ENCODE measurements around the gene CX3CL1.
"Not testable (repeated sequence)": the region's sequence is repeated elsewhere in the genome, so short reads cannot be mapped to it uniquely, and the experiment has no call there.

The CX3CL1 gene

DNA sequence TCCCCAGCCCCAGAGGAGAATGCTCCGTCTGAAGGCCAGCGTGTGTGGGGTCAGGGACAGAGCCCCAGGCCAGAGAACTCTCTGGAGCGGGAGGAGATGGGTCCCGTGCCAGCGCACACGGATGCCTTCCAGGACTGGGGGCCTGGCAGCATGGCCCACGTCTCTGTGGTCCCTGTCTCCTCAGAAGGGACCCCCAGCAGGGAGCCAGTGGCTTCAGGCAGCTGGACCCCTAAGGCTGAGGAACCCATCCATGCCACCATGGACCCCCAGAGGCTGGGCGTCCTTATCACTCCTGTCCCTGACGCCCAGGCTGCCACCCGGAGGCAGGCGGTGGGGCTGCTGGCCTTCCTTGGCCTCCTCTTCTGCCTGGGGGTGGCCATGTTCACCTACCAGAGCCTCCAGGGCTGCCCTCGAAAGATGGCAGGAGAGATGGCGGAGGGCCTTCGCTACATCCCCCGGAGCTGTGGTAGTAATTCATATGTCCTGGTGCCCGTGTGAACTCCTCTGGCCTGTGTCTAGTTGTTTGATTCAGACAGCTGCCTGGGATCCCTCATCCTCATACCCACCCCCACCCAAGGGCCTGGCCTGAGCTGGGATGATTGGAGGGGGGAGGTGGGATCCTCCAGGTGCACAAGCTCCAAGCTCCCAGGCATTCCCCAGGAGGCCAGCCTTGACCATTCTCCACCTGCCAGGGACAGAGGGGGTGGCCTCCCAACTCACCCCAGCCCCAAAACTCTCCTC lies 10.4 kb downstream of the CX3CL1 start:
- DNase-seq (ENCODE audit: low spot score) = no peak
- no peak for FAIRE-seq

DNA sequence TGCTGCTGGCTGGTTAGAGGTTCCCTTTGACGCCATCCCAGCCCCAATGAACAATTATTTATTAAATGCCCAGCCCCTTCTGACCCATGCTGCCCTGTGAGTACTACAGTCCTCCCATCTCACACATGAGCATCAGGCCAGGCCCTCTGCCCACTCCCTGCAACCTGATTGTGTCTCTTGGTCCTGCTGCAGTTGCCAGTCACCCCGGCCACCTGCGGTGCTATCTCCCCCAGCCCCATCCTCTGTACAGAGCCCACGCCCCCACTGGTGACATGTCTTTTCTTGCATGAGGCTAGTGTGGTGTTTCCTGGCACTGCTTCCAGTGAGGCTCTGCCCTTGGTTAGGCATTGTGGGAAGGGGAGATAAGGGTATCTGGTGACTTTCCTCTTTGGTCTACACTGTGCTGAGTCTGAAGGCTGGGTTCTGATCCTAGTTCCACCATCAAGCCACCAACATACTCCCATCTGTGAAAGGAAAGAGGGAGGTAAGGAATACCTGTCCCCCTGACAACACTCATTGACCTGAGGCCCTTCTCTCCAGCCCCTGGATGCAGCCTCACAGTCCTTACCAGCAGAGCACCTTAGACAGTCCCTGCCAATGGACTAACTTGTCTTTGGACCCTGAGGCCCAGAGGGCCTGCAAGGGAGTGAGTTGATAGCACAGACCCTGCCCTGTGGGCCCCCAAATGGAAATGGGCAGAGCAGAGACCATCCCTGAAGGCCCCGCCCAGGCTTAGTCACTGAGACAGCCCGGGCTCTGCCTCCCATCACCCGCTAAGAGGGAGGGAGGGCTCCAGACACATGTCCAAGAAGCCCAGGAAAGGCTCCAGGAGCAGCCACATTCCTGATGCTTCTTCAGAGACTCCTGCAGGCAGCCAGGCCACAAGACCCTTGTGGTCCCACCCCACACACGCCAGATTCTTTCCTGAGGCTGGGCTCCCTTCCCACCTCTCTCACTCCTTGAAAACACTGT lies 11.3 kb downstream of the CX3CL1 start:
- FAIRE-seq (no peak), DNase-seq (ENCODE audit: low spot score) (peak; percentile 65)

DNA sequence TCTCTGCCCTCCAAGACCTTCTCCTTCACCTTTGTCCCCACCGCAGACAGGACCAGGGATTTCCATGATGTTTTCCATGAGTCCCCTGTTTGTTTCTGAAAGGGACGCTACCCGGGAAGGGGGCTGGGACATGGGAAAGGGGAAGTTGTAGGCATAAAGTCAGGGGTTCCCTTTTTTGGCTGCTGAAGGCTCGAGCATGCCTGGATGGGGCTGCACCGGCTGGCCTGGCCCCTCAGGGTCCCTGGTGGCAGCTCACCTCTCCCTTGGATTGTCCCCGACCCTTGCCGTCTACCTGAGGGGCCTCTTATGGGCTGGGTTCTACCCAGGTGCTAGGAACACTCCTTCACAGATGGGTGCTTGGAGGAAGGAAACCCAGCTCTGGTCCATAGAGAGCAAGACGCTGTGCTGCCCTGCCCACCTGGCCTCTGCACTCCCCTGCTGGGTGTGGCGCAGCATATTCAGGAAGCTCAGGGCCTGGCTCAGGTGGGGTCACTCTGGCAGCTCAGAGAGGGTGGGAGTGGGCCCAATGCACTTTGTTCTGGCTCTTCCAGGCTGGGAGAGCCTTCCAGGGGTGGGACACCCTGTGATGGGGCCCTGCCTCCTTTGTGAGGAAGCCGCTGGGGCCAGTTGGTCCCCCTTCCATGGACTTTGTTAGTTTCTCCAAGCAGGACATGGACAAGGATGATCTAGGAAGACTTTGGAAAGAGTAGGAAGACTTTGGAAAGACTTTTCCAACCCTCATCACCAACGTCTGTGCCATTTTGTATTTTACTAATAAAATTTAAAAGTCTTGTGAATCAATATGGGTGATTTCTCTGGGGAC lies 12.2 kb downstream of the CX3CL1 start:
- no peak for DNase-seq (ENCODE audit: low spot score)
- no peak for FAIRE-seq

DNA sequence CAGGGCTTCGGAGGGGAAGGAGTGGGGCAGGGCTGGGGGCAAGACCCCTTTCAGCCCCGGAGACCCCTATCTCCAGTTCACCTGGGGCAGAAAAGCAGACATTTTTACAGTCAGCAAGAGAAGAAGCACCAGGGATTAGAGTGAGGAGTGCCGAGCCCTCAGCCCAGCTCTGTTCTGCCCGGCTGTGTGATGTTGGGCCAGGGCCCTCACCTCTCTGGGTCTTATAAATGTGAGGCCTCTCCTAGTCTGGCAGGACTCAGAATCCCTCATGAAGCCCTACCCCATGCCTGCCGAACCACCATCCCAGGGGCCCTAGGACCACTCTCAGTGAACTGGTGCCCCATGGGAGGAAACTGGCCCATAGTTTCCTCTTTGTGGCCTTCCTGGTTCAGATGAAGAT lies 12.8 kb downstream of the CX3CL1 start:
- no peak for DNase-seq (ENCODE audit: low spot score)
- no peak for FAIRE-seq

DNA sequence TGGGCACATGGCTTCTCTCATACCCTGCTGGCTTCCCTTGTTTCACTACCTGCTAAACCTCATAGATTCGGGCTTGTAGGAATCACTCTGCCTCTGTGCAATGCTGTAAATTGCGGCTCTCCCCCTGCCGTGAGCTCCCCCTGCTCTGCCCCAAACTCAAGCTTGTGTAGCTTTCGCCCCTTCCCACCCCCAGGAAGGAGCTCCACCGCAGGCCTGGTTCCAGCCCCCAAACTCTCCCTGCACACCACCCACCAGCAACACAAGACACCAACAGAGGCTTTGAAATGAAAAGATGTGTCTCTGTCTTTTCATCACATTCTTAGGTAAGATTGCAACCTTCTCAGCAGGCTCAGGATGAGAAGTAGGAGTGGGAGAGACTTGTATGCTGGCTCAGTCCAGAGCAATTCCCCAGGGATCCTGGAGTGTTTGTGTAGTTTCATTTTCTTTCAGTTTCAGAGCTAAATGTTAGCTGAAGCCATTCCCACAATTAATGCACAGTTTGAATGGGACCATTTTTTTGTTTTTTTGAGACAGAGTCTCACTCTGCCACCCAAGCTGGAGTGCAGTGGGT lies 14.2 kb downstream of the CX3CL1 start:
- FAIRE-seq (no peak), DNase-seq (ENCODE audit: low spot score) (no peak)

DNA sequence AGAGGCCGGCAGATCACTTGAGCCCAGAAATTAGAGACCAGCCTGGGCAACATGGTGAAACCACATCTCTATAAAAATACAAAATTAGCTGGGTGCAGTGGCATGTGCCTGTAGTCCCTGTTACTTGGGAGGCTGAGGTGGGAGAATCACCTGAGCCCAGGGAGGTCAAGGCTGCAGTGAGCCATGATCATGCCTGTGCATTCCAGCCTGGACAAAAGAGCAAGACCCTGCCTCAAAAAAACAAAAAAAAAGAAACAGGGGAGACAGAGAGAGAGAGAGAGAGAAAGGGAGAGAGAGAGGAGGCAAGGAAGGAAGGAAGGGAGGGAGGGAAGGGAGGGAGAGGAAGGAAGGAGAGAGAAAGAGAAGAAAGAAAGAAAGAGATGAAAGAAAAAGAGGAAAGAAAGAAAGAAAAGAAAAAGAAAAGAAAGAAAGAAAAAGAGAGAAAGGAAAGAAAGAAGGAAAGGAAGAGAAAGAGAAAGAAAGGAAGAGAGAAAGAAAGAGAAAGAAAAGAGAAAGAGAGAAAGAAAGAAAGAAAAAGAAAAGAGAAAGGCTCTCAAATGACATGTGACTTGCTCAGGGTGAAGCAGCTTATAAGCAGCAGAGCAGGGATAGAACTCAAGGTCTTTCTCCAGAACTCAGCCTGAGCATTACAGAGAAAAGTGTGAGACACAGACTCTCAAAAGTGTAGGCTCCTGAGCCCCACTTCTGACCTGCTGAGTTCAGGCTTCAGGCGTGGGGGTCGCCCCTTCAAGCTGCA lies 15.5 kb downstream of the CX3CL1 start:
- no peak for DNase-seq (ENCODE audit: low spot score)
- no peak for FAIRE-seq

DNA sequence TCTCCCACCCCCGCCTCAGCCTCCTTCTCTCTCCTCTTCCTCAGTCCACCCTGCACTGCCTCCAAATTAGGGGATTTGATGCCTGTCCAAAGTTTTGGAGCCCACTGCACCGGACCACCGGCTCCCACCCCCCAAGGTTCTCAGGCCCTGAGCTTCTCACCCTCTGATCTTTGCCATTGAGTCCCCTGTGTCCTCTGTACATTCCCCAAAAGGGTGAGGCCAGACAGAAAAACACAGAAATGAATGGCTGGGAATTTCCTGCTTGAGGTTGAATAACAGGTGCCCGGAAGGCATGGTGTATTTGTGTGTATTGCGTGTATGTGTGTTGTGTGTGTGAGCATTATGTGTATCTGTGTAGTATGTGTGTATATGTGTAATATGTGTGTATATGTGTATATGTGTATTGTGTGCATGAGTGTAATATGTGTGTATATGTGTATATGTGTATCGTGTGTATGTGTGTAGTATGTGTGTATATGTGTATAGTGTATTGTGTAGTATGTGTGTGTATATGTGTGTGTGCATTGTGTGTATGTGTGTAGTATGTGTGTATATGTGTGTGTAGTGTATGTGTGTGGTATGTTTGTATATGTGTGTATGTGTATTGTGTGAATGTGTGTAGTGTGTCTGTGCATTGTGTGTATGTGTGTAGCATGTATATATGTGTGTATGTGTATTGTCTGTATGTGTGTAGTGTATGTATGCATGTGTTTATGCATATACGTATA lies 16.2 kb downstream of the CX3CL1 start:
- FAIRE-seq (no peak), DNase-seq (ENCODE audit: low spot score) (no peak)

DNA sequence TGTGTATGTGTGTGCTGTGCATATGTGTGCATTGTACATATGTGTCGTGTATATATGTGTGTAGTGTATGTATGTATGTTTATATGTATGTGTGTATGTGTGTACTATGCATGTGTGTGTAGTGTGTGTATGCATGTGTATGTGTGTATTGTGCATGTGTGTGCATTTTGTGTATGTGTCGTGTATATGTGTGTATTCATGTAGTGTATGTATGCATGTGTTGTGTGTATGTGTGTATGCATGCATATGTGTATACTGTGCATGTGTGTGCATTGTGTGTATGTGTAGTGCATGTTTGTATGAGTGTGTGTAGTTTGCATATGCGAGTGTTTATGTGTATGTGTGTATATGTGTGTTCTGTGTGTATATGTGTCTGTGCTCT lies 16.8 kb downstream of the CX3CL1 start:
- no peak for DNase-seq (ENCODE audit: low spot score)
- peak; percentile 99 for FAIRE-seq

DNA sequence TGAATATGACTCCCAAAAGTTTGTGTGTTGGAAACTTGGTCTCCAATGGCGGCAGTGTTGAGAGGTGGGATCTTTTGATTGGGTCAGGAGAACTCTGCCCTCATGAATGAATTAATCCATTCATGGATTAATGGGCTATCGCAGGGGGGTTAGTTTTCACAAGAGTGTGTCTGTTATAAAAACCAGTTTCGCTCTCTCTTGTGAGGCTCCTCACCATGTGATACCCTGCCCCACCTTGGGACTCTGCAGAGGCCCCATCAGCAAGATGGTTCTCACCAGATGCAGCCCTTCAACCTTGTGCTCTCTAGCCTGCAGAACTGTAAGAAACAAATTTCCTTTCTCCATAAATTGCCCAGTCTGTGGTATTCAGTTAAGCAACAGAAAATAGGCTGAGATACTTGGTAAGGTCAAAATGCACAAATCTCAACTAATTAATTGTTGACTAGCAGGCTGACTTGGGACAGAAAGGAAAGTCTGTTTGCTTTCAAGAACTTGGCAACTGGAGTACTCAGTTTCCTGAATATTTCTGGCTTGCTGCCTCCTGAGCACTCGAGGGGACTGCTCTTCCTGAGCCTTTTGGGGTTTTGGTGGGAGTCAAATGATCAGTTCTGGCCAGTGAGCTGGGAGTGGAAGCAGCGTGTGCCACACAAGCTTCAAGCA lies 18.5 kb downstream of the CX3CL1 start:
- DNase-seq (ENCODE audit: low spot score) = no peak
- FAIRE-seq = no peak

DNA sequence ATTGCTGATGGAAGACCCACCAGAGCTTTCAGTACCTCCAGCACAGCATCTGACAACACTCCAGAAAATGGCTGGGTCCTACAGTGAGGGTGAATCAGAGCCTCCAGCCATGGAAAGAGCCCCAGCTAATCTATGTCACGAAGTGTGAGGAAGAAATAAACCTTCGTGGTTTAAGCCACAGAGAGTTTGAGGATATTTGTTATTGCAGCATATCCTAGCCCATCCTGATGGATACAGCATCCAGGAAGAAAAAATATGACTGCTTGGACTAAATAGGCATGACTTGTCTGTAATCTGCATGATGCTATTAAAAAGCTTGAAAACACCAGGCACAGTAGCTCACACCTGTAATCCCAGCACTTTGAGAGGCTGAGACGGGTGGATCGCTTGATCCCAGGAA lies 19.0 kb downstream of the CX3CL1 start:
- FAIRE-seq (no peak), DNase-seq (ENCODE audit: low spot score) (no peak)

DNA sequence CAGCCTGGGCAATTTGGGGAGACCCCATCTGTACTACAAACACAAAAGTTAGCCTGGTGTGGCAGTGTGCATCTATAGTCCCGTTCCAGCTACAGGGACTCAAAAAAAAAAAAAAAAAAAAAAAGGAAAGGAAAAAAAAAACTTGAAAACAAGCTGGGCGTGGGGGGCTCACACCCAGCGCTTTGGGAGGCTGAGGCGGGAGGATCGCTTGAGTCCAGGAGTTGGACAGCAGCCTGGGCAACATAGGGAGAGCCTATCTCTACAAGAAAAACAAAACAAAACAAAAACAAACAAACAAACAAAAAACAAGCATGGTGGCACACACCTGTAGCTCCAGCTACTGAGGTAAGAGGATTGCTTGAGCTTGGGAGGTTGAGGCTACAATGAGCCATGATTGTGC lies 19.4 kb downstream of the CX3CL1 start:
- DNase-seq (ENCODE audit: low spot score) (no peak), FAIRE-seq (no peak)

DNA sequence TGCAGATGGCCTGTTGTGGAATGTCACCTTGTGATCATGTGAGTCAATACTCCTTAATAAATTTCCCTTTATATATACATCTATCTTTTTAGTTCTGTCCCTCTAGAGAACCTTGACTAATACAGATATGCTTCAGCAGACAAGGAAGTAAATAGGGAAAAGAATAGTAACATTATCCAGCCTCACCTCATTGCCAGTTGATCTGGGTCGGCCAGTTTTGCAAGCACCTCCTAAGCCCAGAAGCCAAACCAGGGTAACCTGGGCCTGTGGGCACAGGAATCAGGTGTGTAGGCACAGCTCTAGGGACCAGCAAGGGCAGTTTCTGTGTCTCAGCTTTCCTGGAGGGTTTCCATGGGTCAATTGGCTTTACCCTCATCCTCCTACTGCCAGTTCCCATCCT lies 20.4 kb downstream of the CX3CL1 start:
- no peak for DNase-seq (ENCODE audit: low spot score)
- no peak for FAIRE-seq

DNA sequence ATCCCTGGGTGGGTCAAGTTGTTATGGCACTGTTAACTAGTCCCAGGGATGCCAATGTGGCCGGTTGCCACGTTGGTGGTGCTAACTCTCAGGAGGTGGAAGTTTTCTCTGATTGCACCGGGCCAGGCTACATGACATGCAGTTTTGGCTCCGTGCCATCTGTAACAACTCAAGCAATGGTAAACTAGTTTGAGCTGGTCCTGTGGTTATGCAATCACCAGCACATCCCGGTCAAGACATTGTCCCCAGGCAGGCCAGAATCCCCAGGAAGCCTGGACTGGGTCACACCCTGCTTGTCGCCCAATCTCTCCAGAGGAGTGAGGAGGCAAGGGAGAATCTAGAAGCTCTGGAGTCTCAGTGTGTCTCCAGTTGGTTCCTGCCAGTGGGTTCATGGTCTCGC lies 22.2 kb downstream of the CX3CL1 start:
- FAIRE-seq = peak; percentile 27
- no peak for DNase-seq (ENCODE audit: low spot score)

DNA sequence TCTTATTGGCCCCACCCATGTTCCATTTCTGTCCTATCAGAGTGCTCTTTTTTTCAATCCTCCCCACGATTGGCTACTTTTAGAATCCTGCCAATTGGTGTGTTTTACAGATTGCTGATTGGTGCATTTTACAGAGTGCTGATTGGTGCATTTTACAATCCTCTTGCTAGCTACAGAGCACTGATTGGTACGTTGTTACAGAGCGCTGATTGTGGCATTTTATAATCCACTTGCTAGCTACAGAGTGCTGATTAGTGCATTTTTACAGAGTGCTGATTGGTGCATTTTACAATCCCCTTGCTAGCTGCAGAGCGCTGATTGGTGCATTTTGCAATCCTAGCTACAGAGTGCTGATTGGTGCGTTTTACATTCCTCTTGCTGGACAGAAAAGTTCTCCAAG lies 22.7 kb downstream of the CX3CL1 start:
- FAIRE-seq = no peak
- DNase-seq (ENCODE audit: low spot score) = no peak

DNA sequence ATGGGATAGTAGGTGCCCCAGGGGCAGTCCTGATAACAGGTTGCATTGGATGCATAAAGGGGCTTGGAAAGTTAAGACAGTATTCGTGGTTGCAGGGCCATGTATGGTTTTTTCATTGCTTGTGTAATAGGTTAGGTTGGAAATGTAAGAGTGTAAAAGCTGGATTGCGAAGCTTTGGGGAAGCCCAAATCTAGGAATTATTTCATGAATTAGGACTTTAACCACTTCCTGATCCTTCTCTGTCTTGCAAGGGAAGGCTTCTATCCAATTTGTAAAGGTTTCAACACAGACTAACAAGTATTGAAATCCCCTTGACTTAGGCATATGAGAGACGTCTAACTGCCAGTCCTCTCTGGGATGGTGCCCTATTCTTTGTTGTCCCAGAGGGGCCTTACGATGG lies 24.5 kb downstream of the CX3CL1 start:
- no peak for DNase-seq (ENCODE audit: low spot score)
- no peak for FAIRE-seq

DNA sequence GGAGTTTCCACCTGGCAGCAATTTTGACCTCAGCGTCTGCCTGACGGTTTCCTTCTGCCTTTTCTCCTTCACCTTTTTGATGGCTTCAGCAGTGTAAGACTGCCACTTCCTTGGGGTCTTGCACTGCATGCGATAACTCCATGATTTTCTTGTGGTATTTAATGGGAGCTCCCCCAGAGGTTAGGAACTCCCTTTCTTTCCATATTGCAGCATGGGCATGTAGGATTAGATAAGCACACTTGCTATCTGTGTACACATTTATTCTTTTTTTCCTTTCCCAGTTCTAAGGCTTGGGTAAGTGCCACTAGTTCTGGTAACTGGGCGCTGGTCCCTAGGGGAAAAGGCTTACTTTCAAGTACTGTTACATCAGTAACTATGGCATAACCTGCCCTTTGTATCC lies 25.2 kb downstream of the CX3CL1 start:
- FAIRE-seq; DNase-seq (ENCODE audit: low spot score): not testable (repeated sequence)

DNA sequence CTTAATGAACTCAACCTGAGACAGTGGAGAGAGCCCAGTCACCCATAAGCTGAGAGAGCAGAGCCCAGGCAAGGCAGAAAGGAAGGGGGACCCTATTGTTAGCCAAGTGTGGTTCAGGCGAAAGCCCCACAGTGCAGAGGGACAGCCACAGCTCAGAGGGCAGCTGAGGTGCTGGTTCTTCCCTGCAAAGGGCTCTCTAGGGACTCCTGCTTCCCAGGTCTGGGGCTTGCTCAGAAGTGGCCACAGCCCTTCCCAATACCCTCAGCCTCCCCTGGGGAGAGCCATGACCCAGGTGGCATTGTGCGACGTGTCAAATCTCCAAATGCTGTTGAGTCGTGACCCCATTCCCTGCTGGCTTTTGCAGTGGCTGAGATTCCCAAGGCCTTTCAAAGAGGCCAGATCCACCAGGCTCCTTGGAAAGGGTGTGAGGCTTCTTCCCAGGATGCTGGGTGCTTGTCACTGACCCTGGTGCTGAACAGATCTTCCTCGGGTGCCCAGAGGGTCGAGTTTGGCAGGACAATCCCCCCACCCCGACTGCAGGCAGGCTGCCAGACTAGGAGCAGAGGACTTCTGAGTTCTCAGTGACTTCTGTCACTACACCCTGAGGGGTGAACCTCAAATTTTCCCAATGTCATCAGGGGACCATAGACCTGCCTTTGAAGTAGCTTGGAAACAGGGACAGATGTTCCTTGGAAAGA lies 29.8 kb downstream of the CX3CL1 start:
- FAIRE-seq = no peak
- no peak for DNase-seq (ENCODE audit: low spot score)

DNA sequence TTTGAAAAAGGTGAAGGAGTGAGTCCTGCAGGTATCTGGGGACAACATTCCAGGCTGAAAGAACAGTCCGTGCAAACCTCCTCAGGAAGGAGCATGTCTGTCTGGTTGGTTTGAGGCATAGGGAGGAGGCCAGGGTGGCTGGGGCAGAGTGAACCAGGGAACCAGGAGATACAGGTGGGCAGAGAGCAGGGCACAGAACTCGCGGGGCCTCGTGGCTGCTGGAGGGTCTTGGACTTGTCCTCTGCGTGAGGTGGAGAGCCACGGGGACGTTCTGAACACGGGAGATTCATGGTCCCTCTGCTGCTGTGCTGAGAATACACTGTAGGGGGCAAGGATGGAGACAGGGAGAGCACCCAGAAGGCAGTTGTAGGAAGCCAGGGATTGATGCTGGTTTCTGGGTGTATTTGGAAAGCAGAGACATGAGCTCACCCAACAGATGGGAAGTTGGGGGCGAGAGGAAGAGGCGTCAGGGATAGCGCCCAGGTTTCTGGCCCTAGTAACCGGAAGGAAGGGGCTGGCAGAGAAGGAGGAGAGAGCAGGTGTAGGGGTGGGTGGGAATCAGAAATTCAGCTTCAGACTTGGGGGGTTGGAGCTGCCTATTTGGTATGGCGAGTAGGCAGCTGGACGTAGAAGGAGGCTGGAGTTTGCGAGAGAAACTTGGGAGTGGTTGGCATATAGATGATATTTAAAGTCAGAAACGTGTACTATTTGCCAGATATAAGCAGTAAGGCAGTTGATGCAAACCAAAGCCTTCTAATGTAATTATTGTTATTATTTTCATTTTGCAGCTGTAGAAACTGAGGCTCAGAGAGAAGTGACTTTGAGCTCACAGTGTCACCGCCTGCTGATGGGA lies 31.9 kb downstream of the CX3CL1 start, which contains the start of gene CCL17:
CCL17 (plus strand) TSS at position 803 of the 853 bp plus-strand sequence. CDS start 9,166 bp downstream, outside the sequence.
- FAIRE-seq = no peak

More for the DNA sequence above, 31.9 kb downstream of the CX3CL1 start, which contains the start of gene CCL17:
- no peak for DNase-seq (ENCODE audit: low spot score)

Measured in urothelium cell line (cell line).